ENCODE results near the gene RIPOR3. TPM values are rescaled to one million over a fixed set of nuclear protein-coding genes. Genes with fewer than 3 reads are reported as not detected.

RIPOR3 gene
- polyA plus RNA-seq, 1 of the 3 experiments (the other 2 are of a cell fraction) = 1.2 TPM

DNA sequence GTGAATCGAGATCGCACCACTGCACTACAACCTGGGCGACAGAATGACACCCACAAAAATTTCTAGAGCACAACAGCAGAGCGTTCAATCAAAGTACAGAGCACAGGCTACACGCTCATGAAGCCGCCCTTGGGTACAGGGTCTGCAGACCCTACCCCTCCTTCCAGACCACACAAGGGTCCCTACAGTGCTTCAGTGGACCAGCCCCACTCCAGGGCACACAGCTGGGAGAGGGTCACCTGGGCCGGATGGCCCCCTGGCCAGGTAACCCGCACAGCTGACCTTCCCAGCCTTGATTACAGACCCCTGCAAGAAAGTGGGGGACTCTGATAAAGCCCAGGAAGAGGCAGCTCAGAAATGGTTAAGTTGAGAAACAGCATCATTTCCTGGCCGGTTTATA, 63.6 kb downstream of the RIPOR3 start (continued):
- TF ChIP-seq, protein P1, sequence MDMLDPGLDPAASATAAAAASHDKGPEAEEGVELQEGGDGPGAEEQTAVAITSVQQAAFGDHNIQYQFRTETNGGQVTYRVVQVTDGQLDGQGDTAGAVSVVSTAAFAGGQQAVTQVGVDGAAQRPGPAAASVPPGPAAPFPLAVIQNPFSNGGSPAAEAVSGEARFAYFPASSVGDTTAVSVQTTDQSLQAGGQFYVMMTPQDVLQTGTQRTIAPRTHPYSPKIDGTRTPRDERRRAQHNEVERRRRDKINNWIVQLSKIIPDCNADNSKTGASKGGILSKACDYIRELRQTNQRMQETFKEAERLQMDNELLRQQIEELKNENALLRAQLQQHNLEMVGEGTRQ (IDR thresholded peaks at IDR 0.05; ENCODE audit: borderline replicate concordance, low read depth, low read length) = no peak

DNA sequence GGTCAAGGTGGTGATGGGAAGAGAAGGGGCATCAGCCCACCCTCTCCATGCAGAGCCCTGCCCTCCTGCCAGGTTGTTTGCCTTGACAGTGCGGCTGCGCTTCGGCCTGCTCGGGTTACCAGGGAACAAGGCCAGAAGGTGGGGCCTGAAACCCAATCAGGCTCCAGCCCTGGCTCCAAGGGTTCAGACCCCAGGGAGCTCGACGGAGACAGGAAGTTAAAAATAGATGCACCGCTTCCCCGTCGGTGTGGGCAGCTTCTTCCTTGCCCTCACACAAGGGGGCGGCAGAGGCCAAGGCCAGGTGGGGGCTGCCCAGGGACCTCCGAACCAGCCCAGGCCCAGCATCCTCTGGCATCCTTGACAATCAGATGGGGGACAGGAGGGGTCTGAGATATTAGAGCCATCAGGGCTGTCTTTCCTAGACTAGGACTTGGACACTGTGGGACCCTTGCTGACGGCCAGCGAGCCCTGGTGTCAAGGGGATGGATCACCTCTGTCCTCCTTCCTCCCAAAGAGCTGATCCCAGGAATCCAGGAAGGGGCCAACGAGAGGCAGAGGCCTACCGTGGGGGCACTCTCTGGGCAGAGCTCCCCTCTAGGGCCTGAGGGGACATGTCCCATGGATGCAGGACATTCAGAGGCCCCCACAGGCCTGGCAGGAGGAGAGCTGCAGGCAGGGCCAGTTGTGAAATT, 65.2 kb downstream of the RIPOR3 start:
- ChIA-PET POLR2A (no interaction called here), CTCF (interaction anchor here (0.6 to 2.1 kb wide), 17 partner anchors 9 to 440 kb away, joined by 3 to 18 read pairs (median 4); no protein-coding TSS in a partner anchor)
- H3K36me3 ChIP-seq (replicated peaks in 1 of 2; ENCODE audit: control insufficient read depth in 1 of 2, insufficient read depth in 2 of 2, low read length in 1 of 2) = no peaks in the 10 kb centered on the region
- no peak overlapping the region for H3K4me3 ChIP-seq (ENCODE audit: low read depth in 2 of 2, low read length in 1 of 2)
- H3K9me3 ChIP-seq = peaks cover 1% of the 10 kb centered on the region; the same call in 1 of the 2 replicates
- H3K9me2 ChIP-seq = no peaks in the 10 kb centered on the region
- H3K27ac ChIP-seq (ENCODE audit: low read depth in 2 of 2, low read length in 1 of 2) = no peak overlapping the region
- peak; percentile 64 for DNase-seq
- H3K4me1 ChIP-seq (ENCODE audit: control insufficient read depth in 1 of 2, insufficient read depth in 2 of 2, low read depth in 1 of 2, low read length in 1 of 2) = peaks cover 0 to 26% of the 10 kb centered on the region in 2 experiments; a peak in 1 of 4 replicates
- TF ChIP-seq EP300 (IDR thresholded peaks at IDR 0.05; ENCODE audit: borderline replicate concordance in 1 of 2, low read depth in 1 of 2, low read length in 1 of 2) = no peak
- TF ChIP-seq, protein P2, sequence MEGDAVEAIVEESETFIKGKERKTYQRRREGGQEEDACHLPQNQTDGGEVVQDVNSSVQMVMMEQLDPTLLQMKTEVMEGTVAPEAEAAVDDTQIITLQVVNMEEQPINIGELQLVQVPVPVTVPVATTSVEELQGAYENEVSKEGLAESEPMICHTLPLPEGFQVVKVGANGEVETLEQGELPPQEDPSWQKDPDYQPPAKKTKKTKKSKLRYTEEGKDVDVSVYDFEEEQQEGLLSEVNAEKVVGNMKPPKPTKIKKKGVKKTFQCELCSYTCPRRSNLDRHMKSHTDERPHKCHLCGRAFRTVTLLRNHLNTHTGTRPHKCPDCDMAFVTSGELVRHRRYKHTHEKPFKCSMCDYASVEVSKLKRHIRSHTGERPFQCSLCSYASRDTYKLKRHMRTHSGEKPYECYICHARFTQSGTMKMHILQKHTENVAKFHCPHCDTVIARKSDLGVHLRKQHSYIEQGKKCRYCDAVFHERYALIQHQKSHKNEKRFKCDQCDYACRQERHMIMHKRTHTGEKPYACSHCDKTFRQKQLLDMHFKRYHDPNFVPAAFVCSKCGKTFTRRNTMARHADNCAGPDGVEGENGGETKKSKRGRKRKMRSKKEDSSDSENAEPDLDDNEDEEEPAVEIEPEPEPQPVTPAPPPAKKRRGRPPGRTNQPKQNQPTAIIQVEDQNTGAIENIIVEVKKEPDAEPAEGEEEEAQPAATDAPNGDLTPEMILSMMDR (IDR thresholded peaks at IDR 0.05) = peak; percentile 62
- TF ChIP-seq RAD21 (IDR thresholded peaks at IDR 0.05; ENCODE audit: low read length) = peak; percentile 69
- peak; percentile 66 for TF ChIP-seq SMC3 (IDR thresholded peaks at IDR 0.05; ENCODE audit: low read depth, low read length)
- H3K27me3 ChIP-seq (ENCODE audit: insufficient read depth) = no peaks in the 10 kb centered on the region
- 42% methylated on average over 10 of the region's 15 CpGs for WGBS (ENCODE audit: low lambda C conversion rate)
- no peaks in the 10 kb centered on the region for H3F3A ChIP-seq (replicated peaks; ENCODE audit: insufficient read depth)
- H3K79me2 ChIP-seq (ENCODE audit: insufficient read depth) = no peaks in the 10 kb centered on the region
- H2AFZ ChIP-seq (ENCODE audit: low read depth) = no peak overlapping the region
- H4K20me1 ChIP-seq (ENCODE audit: insufficient read depth) = no peaks in the 10 kb centered on the region
- H3K4me2 ChIP-seq = no peak overlapping the region
- H3K9ac ChIP-seq = no peak overlapping the region

DNA sequence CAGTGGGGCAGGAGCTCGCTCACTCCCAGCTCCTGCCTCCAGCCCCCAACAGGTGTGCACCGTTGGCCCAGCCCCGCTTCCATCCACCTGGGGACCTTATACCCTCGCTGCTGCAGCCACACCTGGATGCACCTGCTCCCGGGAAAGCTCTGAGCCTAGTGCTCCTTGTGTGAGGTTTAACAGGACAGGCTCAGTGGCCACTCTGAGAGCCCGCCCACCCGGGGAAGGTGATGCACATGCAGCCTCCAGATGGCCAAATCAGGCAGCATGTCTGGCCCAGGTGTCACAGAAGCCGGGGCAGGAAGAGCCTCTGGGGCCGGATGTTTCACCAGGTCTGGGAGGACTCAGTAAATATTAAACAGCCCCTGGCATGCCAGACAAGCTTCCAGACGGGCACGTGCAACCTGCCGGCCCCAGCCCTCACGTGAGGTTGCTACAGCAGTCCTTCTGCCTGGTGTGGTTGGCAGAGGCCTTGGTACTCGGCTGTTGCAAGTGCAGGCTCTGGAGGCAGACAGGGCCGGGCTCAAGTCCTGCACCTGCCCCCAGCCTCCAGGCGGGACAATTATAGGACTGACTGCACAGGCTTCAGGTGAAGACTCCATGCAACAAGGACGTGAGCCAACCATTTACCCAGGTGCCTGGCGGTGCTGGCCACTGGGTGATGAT, 66.9 kb downstream of the RIPOR3 start:
- Histone ChIP-seq H3K4me1 (ENCODE audit: control insufficient read depth in 1 of 2, insufficient read depth in 2 of 2, low read depth in 1 of 2, low read length in 1 of 2) (peaks cover 0 to 26% of the 10 kb centered on the region in 2 experiments; a peak in 1 of 4 replicates), H3K9me3 (peaks cover 3% of the 10 kb centered on the region; the same call in 1 of the 2 replicates), H3K9me2 (no peaks in the 10 kb centered on the region), H3K4me3 (ENCODE audit: low read depth in 2 of 2, low read length in 1 of 2) (no peak overlapping the region), H3K9ac (no peak overlapping the region), H3K27ac (ENCODE audit: low read depth in 2 of 2, low read length in 1 of 2) (peak overlapping the region in 1 of 2 experiments; percentile 44; a peak in 1 of 4 replicates), H3K4me2 (no peak overlapping the region), H2AFZ (ENCODE audit: low read depth) (no peak overlapping the region), H3K79me2 (ENCODE audit: insufficient read depth) (no peaks in the 10 kb centered on the region), H3F3A (replicated peaks; ENCODE audit: insufficient read depth) (no peaks in the 10 kb centered on the region), H4K20me1 (ENCODE audit: insufficient read depth) (no peaks in the 10 kb centered on the region), H3K27me3 (ENCODE audit: insufficient read depth) (no peaks in the 10 kb centered on the region), H3K36me3 (replicated peaks in 1 of 2; ENCODE audit: control insufficient read depth in 1 of 2, insufficient read depth in 2 of 2, low read length in 1 of 2) (no peaks in the 10 kb centered on the region)
- no peak for TF ChIP-seq JUND (IDR thresholded peaks at IDR 0.05)
- no peak for TF ChIP-seq RXRA (IDR thresholded peaks at IDR 0.05; ENCODE audit: borderline replicate concordance, low read depth)
- TF ChIP-seq EP300 (IDR thresholded peaks at IDR 0.05; ENCODE audit: borderline replicate concordance in 1 of 2, low read depth in 1 of 2, low read length in 1 of 2) = peak in 1 of 2 experiments; percentile 48; a peak in 1 of 4 replicates
- no peak for TF ChIP-seq YY1 (IDR thresholded peaks at IDR 0.05; ENCODE audit: low read depth)
- 0 out of 2 replicates have a peak, but pooled peaks have one; percentile 25 for TF ChIP-seq MXI1 (IDR thresholded peaks at IDR 0.05; ENCODE audit: low read depth, low read length)
- WGBS (ENCODE audit: low lambda C conversion rate) = 67% methylated on average over 11 of the region's 18 CpGs
- ChIA-PET POLR2A (interaction anchor here (0.6 kb wide), 1 partner anchor 444 kb away, joined by 3 read pairs; no protein-coding TSS in a partner anchor), CTCF (interaction anchor here (0.5 to 2.1 kb wide), 10 partner anchors 12 to 258 kb away, joined by 3 to 18 read pairs (median 4); no protein-coding TSS in a partner anchor)
- peak; percentile 60 for DNase-seq

Data from SK-N-SH (cell line).